ENCODE results near the gene TM9SF4. TPM values are rescaled to one million over a fixed set of nuclear protein-coding genes. Genes with fewer than 3 reads are reported as not detected.

The TM9SF4 gene
- total RNA-seq, 2 donors from 2014 or later = 33.4 TPM

GRCh38 chr20:32128167-32128566 lies 18.7 kb downstream of the TM9SF4 start:
- no peak for DNase-seq (ENCODE audit: low spot score)
- no peak for TF ChIP-seq CTCF (IDR thresholded peaks at IDR 0.05)
- H3K27ac ChIP-seq = no peak overlapping the region
- no peaks in the 10 kb centered on the region for H3K27me3 ChIP-seq (replicated peaks; ENCODE audit: insufficient read depth)
- no peak overlapping the region for H3K4me3 ChIP-seq
- peaks cover 0 to 14% of the 10 kb centered on the region in 2 donors for H3K4me1 ChIP-seq (ENCODE audit: control insufficient read depth in 1 of 2, low read depth in 2 of 2)
- no peaks in the 10 kb centered on the region for H3K9me3 ChIP-seq
- no peak for ATAC-seq (ENCODE audit: insufficient number of reproducible peaks, low FRiP score, low read depth)
- no peaks in the 10 kb centered on the region for H3K36me3 ChIP-seq

- no peak for ATAC-seq (ENCODE audit: insufficient number of reproducible peaks, low FRiP score, low read depth)
- DNase-seq (ENCODE audit: low spot score) = no peak
- no peaks in the 10 kb centered on the region for H3K9me3 ChIP-seq
- peaks cover 0 to 14% of the 10 kb centered on the region in 2 donors for H3K4me1 ChIP-seq (ENCODE audit: control insufficient read depth in 1 of 2, low read depth in 2 of 2)
- no peak overlapping the region for H3K27ac ChIP-seq
- H3K27me3 ChIP-seq (replicated peaks; ENCODE audit: insufficient read depth) = no peaks in the 10 kb centered on the region
- no peak for TF ChIP-seq CTCF (IDR thresholded peaks at IDR 0.05)
- no peaks in the 10 kb centered on the region for H3K36me3 ChIP-seq
- H3K4me3 ChIP-seq = no peak overlapping the region
Observed at GRCh38 chr20:32129863-32130262, 20.3 kb downstream of the TM9SF4 start.

- TF ChIP-seq CTCF (IDR thresholded peaks at IDR 0.05) = no peak
- H3K9me3 ChIP-seq = no peaks in the 10 kb centered on the region
Observed at GRCh38 chr20:32130352-32130751, 20.8 kb downstream of the TM9SF4 start.

GRCh38 chr20:32130965-32131364 lies 21.5 kb downstream of the TM9SF4 start:
- no peak overlapping the region for H3K4me3 ChIP-seq
- H3K4me1 ChIP-seq (ENCODE audit: control insufficient read depth in 1 of 2, low read depth in 2 of 2) = peaks cover 0 to 14% of the 10 kb centered on the region in 2 donors
- TF ChIP-seq CTCF (IDR thresholded peaks at IDR 0.05) = no peak
- ATAC-seq (ENCODE audit: insufficient number of reproducible peaks, low FRiP score, low read depth) (no peak), DNase-seq (ENCODE audit: low spot score) (no peak)
- no peaks in the 10 kb centered on the region for H3K27me3 ChIP-seq (replicated peaks; ENCODE audit: insufficient read depth)
- H3K36me3 ChIP-seq = no peaks in the 10 kb centered on the region
- H3K9me3 ChIP-seq = no peaks in the 10 kb centered on the region
- H3K27ac ChIP-seq = no peak overlapping the region

More at GRCh38 chr20:32130352-32130751, 20.8 kb downstream of the TM9SF4 start:
- ATAC-seq (ENCODE audit: insufficient number of reproducible peaks, low FRiP score, low read depth) = no peak
- no peak overlapping the region for H3K4me3 ChIP-seq
- H3K4me1 ChIP-seq (ENCODE audit: control insufficient read depth in 1 of 2, low read depth in 2 of 2) = peaks cover 0 to 14% of the 10 kb centered on the region in 2 donors
- no peaks in the 10 kb centered on the region for H3K27me3 ChIP-seq (replicated peaks; ENCODE audit: insufficient read depth)
- H3K36me3 ChIP-seq = no peaks in the 10 kb centered on the region
- DNase-seq (ENCODE audit: low spot score) = no peak
- H3K27ac ChIP-seq = no peak overlapping the region

- DNase-seq (ENCODE audit: low spot score) = no peak
Observed at GRCh38 chr20:32132911-32133549, 23.5 kb downstream of the TM9SF4 start.

More at GRCh38 chr20:32132911-32133549, 23.5 kb downstream of the TM9SF4 start:
- Histone ChIP-seq H3K27ac (no peak overlapping the region), H3K27me3 (replicated peaks; ENCODE audit: insufficient read depth) (no peaks in the 10 kb centered on the region), H3K4me3 (no peak overlapping the region), H3K4me1 (ENCODE audit: control insufficient read depth in 1 of 2, low read depth in 2 of 2) (peaks cover 0 to 14% of the 10 kb centered on the region in 2 donors), H3K36me3 (peaks cover 12% of the 10 kb centered on the region), H3K9me3 (no peaks in the 10 kb centered on the region)
- no peak for TF ChIP-seq CTCF (IDR thresholded peaks at IDR 0.05)
- no peak for ATAC-seq (ENCODE audit: insufficient number of reproducible peaks, low FRiP score, low read depth)

All from thoracic aorta (tissue), 2 donors.